BJ (cell line): ENCODE measurements around the gene C6orf15. TPM values are rescaled to one million over a fixed set of nuclear protein-coding genes. Genes with fewer than 3 reads are reported as not detected.
"Not testable (repeated sequence)": the region's sequence is repeated elsewhere in the genome, so short reads cannot be mapped to it uniquely, and the experiment has no call there.

Source experiments
- CTCF ChIA-PET: fragments of 350-600 bp; formaldehyde crosslinking; extraction: SDS; loops from one replicate; lab custom pipeline; 2021; ENCODE audit warnings: antibody characterized with exemption, inconsistent platforms; lab: Yijun Ruan, JAX
- POLR2A ChIA-PET: fragments of 300-600 bp; sonication (Branson Sonifier 250); formaldehyde crosslinking; extraction: SDS; loops from one replicate; lab custom pipeline; 2021; ENCODE audit warnings: antibody characterized with exemption; lab: Charles Lee
- DNase-seq: peaks from one replicate; pipeline ENCODE4 v3.0.0-alpha.2; 2011; ENCODE audit warnings: low read depth
- H3K27me3 ChIP-seq: 2 replicates; pipeline ENCODE4 v1.6.0; 2011; ENCODE audit warnings: low read length; ENCODE audit not compliant: control insufficient read depth, insufficient read depth
- H3K36me3 ChIP-seq: 2 replicates; pipeline ENCODE4 v1.5.1; 2011; ENCODE audit warnings: low read length; ENCODE audit not compliant: control insufficient read depth, insufficient read depth
- H3K4me3 ChIP-seq: 2 replicates; pipeline ENCODE4 v1.5.1; 2011; ENCODE audit warnings: low read depth, mild to moderate bottlenecking, control low read depth, low read length
- polyA plus RNA-seq: library from polyadenylated mRNA; depleted of rRNA; stranded (reverse); fragments of >200 nt; gene quantifications from 2 replicates; pipeline ENCODE4 v1.2.3, GENCODE V29; 2011
- TF ChIP-seq, protein P1 (sequence below): IDR thresholded peaks from 2 replicates; pipeline ENCODE4 v1.5.1; 2011; ENCODE audit warnings: low read depth, mild to moderate bottlenecking, control low read depth, inconsistent platforms, low read length, moderate library complexity; ENCODE audit not compliant: insufficient read depth

Gene C6orf15
- polyA plus RNA-seq, 1 experiment, result not detected

- no peak for DNase-seq
- ChIA-PET CTCF (interaction anchor here (0.9 to 10.4 kb wide), 6 partner anchors 10 to 246 kb away, joined by 3 to 194 read pairs (median 6); partner anchors contain the start of gene VARS2), POLR2A (no interaction called here)
- TF ChIP-seq, protein P1, sequence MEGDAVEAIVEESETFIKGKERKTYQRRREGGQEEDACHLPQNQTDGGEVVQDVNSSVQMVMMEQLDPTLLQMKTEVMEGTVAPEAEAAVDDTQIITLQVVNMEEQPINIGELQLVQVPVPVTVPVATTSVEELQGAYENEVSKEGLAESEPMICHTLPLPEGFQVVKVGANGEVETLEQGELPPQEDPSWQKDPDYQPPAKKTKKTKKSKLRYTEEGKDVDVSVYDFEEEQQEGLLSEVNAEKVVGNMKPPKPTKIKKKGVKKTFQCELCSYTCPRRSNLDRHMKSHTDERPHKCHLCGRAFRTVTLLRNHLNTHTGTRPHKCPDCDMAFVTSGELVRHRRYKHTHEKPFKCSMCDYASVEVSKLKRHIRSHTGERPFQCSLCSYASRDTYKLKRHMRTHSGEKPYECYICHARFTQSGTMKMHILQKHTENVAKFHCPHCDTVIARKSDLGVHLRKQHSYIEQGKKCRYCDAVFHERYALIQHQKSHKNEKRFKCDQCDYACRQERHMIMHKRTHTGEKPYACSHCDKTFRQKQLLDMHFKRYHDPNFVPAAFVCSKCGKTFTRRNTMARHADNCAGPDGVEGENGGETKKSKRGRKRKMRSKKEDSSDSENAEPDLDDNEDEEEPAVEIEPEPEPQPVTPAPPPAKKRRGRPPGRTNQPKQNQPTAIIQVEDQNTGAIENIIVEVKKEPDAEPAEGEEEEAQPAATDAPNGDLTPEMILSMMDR, result no peak
- Histone ChIP-seq H3K4me3 (no peak overlapping the region), H3K27me3 (no peaks in the 10 kb centered on the region), H3K36me3 (no peaks in the 10 kb centered on the region)
Measured at GRCh38 chr6:31074401-31074800, 38.0 kb downstream of the C6orf15 start.

- no peaks in the 10 kb centered on the region for H3K27me3 ChIP-seq
- TF ChIP-seq, protein P1, result peak; percentile 76
- POLR2A ChIA-PET, result interaction anchor here (0.6 kb wide), 2 partner anchors 99 to 157 kb away, joined by 4 read pairs; partner anchors contain the start of gene VARS2
- no peak for DNase-seq
- CTCF ChIA-PET, result interaction anchor here (0.6 to 4.3 kb wide), 30 partner anchors 9 to 899 kb away, joined by 3 to 168 read pairs (median 6); partner anchors contain the start of genes GTF2H4, MUCL3, PSORS1C1 and SFTA2
- no peak overlapping the region for H3K4me3 ChIP-seq
- no peaks in the 10 kb centered on the region for H3K36me3 ChIP-seq
Measured at GRCh38 chr6:31070711-31071197, 41.6 kb downstream of the C6orf15 start.

DNA sequence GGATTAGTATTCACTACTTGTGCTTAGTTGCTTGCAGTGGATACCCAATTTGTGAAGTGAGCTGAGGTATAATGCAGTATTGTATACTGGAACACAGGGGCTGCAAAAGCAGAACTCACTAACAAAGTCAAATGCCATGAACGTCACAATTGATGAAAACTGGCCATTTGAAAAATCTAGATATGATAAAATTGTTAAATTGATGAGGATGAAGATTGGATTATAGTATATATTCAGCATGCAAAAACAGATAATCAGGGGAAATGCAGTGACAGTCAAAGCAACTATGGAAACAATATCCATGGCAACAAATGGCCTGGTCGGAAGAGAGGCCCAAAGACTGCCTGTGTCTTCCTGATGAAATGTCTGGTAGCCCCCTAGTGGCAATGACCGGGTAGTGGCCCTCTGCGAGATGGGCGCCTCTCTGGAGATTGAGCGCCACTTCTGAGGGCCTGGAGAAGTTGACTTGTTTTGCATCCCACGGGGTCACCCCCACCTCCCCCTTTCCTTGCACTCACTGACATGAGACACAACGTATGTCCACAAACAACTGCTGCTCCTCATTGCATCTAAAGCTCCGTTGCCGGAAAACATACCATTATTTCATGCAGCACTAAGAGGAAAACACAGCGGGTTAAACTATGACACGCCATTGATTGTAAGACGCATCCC, 43.6 kb downstream of the C6orf15 start:
- TF ChIP-seq, protein P1, result peak; percentile 92
- H3K36me3 ChIP-seq, result no peaks in the 10 kb centered on the region
- no peak for DNase-seq
- H3K27me3 ChIP-seq, result peaks cover 3% of the 10 kb centered on the region; the same call in 1 of the 2 replicates
- ChIA-PET CTCF (interaction anchor here (0.6 to 4.3 kb wide), 22 partner anchors 8 to 396 kb away, joined by 3 to 168 read pairs (median 10); partner anchors contain the start of genes DHX16, MUCL3, PSORS1C1 and VARS2), POLR2A (no interaction called here)
- no peak overlapping the region for H3K4me3 ChIP-seq

- POLR2A ChIA-PET, DNase-seq, H3K27me3 ChIP-seq, H3K36me3 ChIP-seq, H3K4me3 ChIP-seq: not testable (repeated sequence)
- CTCF ChIA-PET, result interaction anchor here (0.7 to 4.3 kb wide), 15 partner anchors 8 to 396 kb away, joined by 3 to 168 read pairs (median 12); partner anchors contain the start of genes DHX16, MUCL3 and VARS2
Measured at GRCh38 chr6:31067891-31068668, 44.3 kb downstream of the C6orf15 start.

DNA sequence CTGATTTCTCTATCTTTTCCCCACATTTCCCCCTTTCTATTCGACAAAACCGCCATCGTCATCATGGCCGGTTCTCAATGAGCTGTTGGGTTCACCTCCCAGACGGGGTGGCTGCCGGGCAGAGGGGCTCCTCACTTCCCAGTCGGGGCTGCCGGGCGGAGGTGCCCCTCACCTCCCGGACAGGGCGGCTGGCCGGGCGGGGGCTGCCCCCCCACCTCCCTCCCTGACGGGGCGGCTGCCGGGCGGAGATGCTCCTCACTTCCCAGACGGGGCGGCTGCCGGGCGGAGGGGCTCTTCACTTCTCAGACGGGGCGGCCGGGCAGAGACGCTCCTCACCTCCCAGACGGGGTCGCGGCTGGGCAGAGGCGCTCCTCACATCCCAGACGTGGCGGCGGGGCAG, 45.3 kb downstream of the C6orf15 start:
- POLR2A ChIA-PET, H3K4me3 ChIP-seq, DNase-seq, H3K36me3 ChIP-seq, H3K27me3 ChIP-seq: not testable (repeated sequence)
- CTCF ChIA-PET, result interaction anchor here (4.0 kb wide), 1 partner anchor 150 kb away, joined by 168 read pairs; the partner anchor contains the start of gene VARS2
